Heart left ventricle (tissue), 13 donors: ENCODE measurements around the gene SLC36A2.

Source experiments
- POLR2A ChIP-seq, 2 donors: fragments of 450-650 bp; IDR thresholded peaks; one replicate each; pipeline ENCODE4 v1.6.1; 2017; ENCODE audit warnings: antibody characterized with exemption in 2 of 2, mild to moderate bottlenecking in 2 of 2, moderate library complexity in 2 of 2
- TF ChIP-seq, protein P1 (sequence below), 12 donors: fragments of 200-600 bp; sonication (generic) in 4 of 12; IDR thresholded peaks; one replicate each; pipeline versions ENCODE4 v1.5.0 to v1.8.0; 2018 to 2022; ENCODE audit warnings: antibody characterized with exemption in 12 of 12, mild to moderate bottlenecking in 5 of 12
- donor health status: ischemic (EF 13 %, LVEDD 7.1; RV severe dilation, severe dysfunction).
- donor health status: DM: no; HTN: yes; CAD: no.
- donor health status: DM: no; HTN: no; CAD: no.
- donor health status: ischemic (EF 25% LVEDD 6.9; RV normal size, moderate dysfunction).
- donor health status: ischemic (EF 25% LVEDD 5.7; RV mildly dilated, moderate dysfunction).
- donor health status: ischemic (EF 35%, LVEDD 5.7; RV mildly dilated, moderate dysfunction).
- donor health status: nonischemic (EF 11% LVEDD 7.7; RV severe dilation, severe dysfunction).
- donor health status: DM: yes; HTN: yes; CAD: no.
- donor health status: PGD.
- donor health status: ischemic (EF 29% LVEDD 5.4; RV normal size, mild dysfunction).
- donor health status: nonischemic (EF 23%, LVEDD 6.1; RV moderate dilation, normal function).

DNA sequence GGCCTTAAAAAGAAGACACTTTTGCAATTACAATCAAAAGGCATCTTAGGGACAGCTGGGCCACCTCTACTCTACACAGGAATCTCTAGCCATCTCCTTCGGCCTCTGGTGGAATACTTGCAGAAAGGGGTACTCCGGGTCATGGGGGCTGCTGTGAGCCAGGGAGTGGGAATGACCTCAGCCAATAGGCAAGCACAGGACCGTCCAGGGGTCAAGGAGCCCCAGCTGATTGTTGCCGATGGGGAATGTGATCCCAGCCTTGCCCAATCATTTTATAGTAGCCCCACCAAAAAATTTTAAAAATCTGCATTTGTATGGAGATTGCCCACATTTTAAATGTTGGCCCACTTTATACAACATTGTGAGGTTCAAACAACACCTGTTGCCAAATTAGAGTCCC is 26.9 kb downstream of the SLC36A2 start:
- TF ChIP-seq POLR2A (IDR thresholded peaks at IDR 0.05) = no peak
- TF ChIP-seq, protein P1, sequence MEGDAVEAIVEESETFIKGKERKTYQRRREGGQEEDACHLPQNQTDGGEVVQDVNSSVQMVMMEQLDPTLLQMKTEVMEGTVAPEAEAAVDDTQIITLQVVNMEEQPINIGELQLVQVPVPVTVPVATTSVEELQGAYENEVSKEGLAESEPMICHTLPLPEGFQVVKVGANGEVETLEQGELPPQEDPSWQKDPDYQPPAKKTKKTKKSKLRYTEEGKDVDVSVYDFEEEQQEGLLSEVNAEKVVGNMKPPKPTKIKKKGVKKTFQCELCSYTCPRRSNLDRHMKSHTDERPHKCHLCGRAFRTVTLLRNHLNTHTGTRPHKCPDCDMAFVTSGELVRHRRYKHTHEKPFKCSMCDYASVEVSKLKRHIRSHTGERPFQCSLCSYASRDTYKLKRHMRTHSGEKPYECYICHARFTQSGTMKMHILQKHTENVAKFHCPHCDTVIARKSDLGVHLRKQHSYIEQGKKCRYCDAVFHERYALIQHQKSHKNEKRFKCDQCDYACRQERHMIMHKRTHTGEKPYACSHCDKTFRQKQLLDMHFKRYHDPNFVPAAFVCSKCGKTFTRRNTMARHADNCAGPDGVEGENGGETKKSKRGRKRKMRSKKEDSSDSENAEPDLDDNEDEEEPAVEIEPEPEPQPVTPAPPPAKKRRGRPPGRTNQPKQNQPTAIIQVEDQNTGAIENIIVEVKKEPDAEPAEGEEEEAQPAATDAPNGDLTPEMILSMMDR (IDR thresholded peaks at IDR 0.05) = no peak
